Epithelial cell of prostate (primary cell): ENCODE measurements around the gene PMIS2.

Experiments
- DNase-seq: peaks from one replicate; pipeline ENCODE4 v3.0.0-alpha.2; 2011; ENCODE audit warnings: low read depth, low spot score
- H3K27ac ChIP-seq: fragments of 450-650 bp; 2 replicates; pipeline ENCODE4 v1.5.1; 2017; ENCODE audit warnings: mild to moderate bottlenecking

PMIS2 gene

GRCh38 chr19:35585848-35586247 lies at the start of gene PMIS2:
PMIS2 (plus strand) TSS chr19:35586173; CDS start chr19:35586260, 87 bp downstream.
- no peak for DNase-seq
- H3K27ac ChIP-seq = no peak within 1 kb of the TSS

- no peak for DNase-seq
- H3K27ac ChIP-seq = no peak overlapping the region
Observed at GRCh38 chr19:35539314-35539713, 46.7 kb upstream of the PMIS2 start.

GRCh38 chr19:35539850-35540249 lies 46.1 kb upstream of the PMIS2 start:
- no peak overlapping the region for H3K27ac ChIP-seq
- DNase-seq = no peak

GRCh38 chr19:35540356-35540927 lies 45.5 kb upstream of the PMIS2 start:
- no peak overlapping the region for H3K27ac ChIP-seq
- no peak for DNase-seq

GRCh38 chr19:35542209-35542608 lies 43.8 kb upstream of the PMIS2 start:
- H3K27ac ChIP-seq = no peak overlapping the region
- no peak for DNase-seq

GRCh38 chr19:35543280-35544109 lies 42.5 kb upstream of the PMIS2 start:
- H3K27ac ChIP-seq = no peak overlapping the region
- no peak for DNase-seq

- no peak for DNase-seq
- H3K27ac ChIP-seq = peak overlapping the region; percentile 59
Observed at GRCh38 chr19:35544110-35544802, 41.7 kb upstream of the PMIS2 start.

GRCh38 chr19:35545001-35545854 lies 40.7 kb upstream of the PMIS2 start, which contains the start of gene TMEM147:
TMEM147 (plus strand) TSS chr19:35545626; CDS start chr19:35545740, 114 bp downstream.
- peak within 1 kb of the TSS; percentile 59 for H3K27ac ChIP-seq
- DNase-seq = peak; percentile 18

GRCh38 chr19:35545855-35546381 lies 40.1 kb upstream of the PMIS2 start:
- peak overlapping the region; percentile 59 for H3K27ac ChIP-seq
- no peak for DNase-seq

- H3K27ac ChIP-seq = no peak overlapping the region
- DNase-seq = no peak
Observed at GRCh38 chr19:35546532-35546931, 39.4 kb upstream of the PMIS2 start.

GRCh38 chr19:35549174-35549788 lies 36.7 kb upstream of the PMIS2 start:
- no peak overlapping the region for H3K27ac ChIP-seq
- DNase-seq = no peak

- no peak overlapping the region for H3K27ac ChIP-seq
- DNase-seq = no peak
Observed at GRCh38 chr19:35549879-35550523, 36.0 kb upstream of the PMIS2 start.

- DNase-seq = no peak
Observed at GRCh38 chr19:35551091-35551810, 34.7 kb upstream of the PMIS2 start.

GRCh38 chr19:35552534-35553384 lies 33.2 kb upstream of the PMIS2 start:
- DNase-seq = no peak
- H3K27ac ChIP-seq = no peak overlapping the region

More at GRCh38 chr19:35551091-35551810, 34.7 kb upstream of the PMIS2 start:
- no peak overlapping the region for H3K27ac ChIP-seq

GRCh38 chr19:35553385-35554000 lies 32.5 kb upstream of the PMIS2 start:
- DNase-seq = no peak
- H3K27ac ChIP-seq = no peak overlapping the region

- DNase-seq = no peak
- H3K27ac ChIP-seq = no peak overlapping the region
Observed at GRCh38 chr19:35554076-35554475, 31.9 kb upstream of the PMIS2 start.
